Upper lobe of left lung (tissue), 4 donors: ENCODE measurements around the gene TAF4.

Experiments used
- POLR2A ChIP-seq, 4 donors: fragments of 450-650 bp; IDR thresholded peaks; one replicate each; pipeline ENCODE4 v1.5.1; 2016 to 2017; ENCODE audit warnings: antibody characterized with exemption in 4 of 4, mild to moderate bottlenecking in 2 of 4
- TF ChIP-seq, protein P1 (sequence below), 6 experiments: fragments of 450-650 bp in 4 of 6; fragments of 200-600 bp in 2 of 6; sonication (generic) in 2 of 6; IDR thresholded peaks; one replicate each; pipeline ENCODE4 v1.5.1; 2016 to 2019; ENCODE audit warnings: antibody characterized with exemption in 6 of 6

DNA sequence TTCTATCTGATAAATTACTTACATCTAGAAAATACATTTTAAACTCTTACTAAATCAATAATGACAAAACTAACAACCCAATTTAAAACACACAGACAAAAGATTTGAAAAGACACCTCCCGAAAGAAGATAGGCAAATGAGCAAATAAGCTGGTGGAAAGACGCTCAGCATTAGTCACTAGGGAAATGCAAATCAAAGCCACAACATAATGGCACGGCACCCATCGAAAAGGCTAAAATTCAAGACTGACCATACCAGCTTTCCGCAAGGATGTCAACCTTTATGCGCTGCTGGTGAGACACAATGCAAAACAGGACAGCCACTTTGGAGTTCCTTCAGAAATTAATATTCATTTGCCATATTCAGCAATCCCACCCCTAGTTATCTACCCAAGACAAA is 25.9 kb downstream of the TAF4 start:
- TF ChIP-seq, protein P1, sequence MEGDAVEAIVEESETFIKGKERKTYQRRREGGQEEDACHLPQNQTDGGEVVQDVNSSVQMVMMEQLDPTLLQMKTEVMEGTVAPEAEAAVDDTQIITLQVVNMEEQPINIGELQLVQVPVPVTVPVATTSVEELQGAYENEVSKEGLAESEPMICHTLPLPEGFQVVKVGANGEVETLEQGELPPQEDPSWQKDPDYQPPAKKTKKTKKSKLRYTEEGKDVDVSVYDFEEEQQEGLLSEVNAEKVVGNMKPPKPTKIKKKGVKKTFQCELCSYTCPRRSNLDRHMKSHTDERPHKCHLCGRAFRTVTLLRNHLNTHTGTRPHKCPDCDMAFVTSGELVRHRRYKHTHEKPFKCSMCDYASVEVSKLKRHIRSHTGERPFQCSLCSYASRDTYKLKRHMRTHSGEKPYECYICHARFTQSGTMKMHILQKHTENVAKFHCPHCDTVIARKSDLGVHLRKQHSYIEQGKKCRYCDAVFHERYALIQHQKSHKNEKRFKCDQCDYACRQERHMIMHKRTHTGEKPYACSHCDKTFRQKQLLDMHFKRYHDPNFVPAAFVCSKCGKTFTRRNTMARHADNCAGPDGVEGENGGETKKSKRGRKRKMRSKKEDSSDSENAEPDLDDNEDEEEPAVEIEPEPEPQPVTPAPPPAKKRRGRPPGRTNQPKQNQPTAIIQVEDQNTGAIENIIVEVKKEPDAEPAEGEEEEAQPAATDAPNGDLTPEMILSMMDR (IDR thresholded peaks at IDR 0.05), result no peak
- TF ChIP-seq POLR2A (IDR thresholded peaks at IDR 0.05), result no peak
